ENCODE data around the gene LRRC4C.

DNA sequence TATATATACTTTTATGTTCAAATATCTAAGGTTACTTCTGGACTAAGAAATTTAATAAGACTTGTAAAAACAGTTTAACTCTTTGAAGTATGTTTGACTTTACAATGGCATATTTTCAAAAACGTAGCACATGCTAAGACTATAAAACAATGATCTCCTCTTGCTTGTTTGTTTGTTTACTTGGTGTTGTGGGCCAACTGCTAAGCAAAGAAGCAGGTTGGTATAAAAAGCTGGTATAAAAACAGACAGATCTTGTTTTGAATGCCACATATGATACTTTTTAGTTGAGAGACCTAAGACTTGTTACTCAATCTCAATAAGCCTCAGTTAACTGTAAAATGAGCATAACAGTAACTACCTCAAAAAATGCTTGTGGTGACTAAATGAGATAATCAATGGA, 1206.3 kb downstream of the LRRC4C start:
- no peak for TF ChIP-seq PBX3 (IDR thresholded peaks at IDR 0.05; ENCODE audit: insufficient replicate concordance, low read depth, low read length)
- TF ChIP-seq HSF1 (IDR thresholded peaks at IDR 0.05; ENCODE audit: low read depth, low read length), result no peak
- TF ChIP-seq POLR2A (IDR thresholded peaks at IDR 0.05; ENCODE audit: low read depth, low read length), result no peak
- TF ChIP-seq RAD21 (IDR thresholded peaks at IDR 0.05; ENCODE audit: insufficient read depth, low read depth, low read length), result no peak
- no peak for TF ChIP-seq FOXK2 (IDR thresholded peaks at IDR 0.05)
- no peak for TF ChIP-seq EP300 (IDR thresholded peaks at IDR 0.05; ENCODE audit: borderline replicate concordance in 1 of 2, control insufficient read depth in 1 of 2, low read depth in 2 of 2, low read length in 2 of 2)
